GM12891 (cell line): ENCODE results near the gene PGS1.

Experiments
- PAX5 ChIP-seq: IDR thresholded peaks from 2 replicates; pipeline ENCODE4 v1.6.1; 2011; ENCODE audit warnings: low read length, moderate library complexity, mild to moderate bottlenecking; ENCODE audit not compliant: insufficient read depth, severe bottlenecking
- POLR2A ChIP-seq: IDR thresholded peaks from 2 replicates; pipeline ENCODE4 v1.6.1; 2011; ENCODE audit warnings: low read depth, low read length, control low read depth
- POLR2AphosphoS5 ChIP-seq: IDR thresholded peaks from 2 replicates; pipeline ENCODE4 v1.6.1; 2011; ENCODE audit warnings: low read depth, low read length, control low read depth
- POU2F2 ChIP-seq: IDR thresholded peaks from 2 replicates; pipeline ENCODE4 v1.6.1; 2011; ENCODE audit warnings: low read depth, mild to moderate bottlenecking, control low read depth, low read length, moderate library complexity
- TAF1 ChIP-seq: IDR thresholded peaks from 2 replicates; pipeline ENCODE4 v1.6.1; 2011; ENCODE audit warnings: low read depth, low read length, control low read depth

DNA sequence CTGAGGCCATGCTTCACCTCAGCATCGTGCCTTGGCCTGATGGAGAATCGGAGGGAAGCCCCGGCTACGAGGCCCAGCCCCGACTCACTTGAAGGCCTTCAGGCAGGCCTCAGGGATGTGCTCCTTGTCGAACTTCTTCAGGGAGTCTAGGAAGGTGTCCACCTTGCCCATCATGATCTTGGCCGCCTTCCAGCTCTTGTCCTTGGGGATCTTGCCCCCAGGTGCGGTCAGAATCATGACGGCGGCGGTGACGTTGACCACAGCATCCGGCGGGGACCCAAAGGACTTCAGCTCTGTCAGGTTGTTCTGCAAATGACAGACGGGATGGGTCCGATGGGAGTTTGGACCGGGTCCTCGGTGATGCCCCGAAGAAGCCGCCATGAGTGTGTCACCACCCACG, 81.2 kb downstream of the PGS1 start:
- TF ChIP-seq POLR2A, result no peak
- no peak for TF ChIP-seq POLR2AphosphoS5
- no peak for TF ChIP-seq TAF1
- TF ChIP-seq POU2F2, result no peak
- TF ChIP-seq PAX5, result no peak
